OCI-LY7 (cell line): Measurements from ENCODE around the gene SHROOM2. TPM values are rescaled to one million over a fixed set of nuclear protein-coding genes. Genes with fewer than 3 reads are reported as not detected.

ENCODE experiments used
- BruUV-seq: library from RNA; stranded (reverse); fragments of 400-500 nt; replicated peaks from 2 replicates; lab custom pipeline; 2021; lab: Mats Ljungman, UMichigan
- CTCF ChIA-PET: fragments of 300-600 bp; sonication (Branson Sonifier 250); formaldehyde crosslinking; loops from one replicate; lab custom pipeline; 2022; ENCODE audit warnings: antibody characterized with exemption; ENCODE audit not compliant: unreplicated experiment; lab: Charles Lee
- POLR2A ChIA-PET: fragments of 300-600 bp; sonication (Branson Sonifier 250); formaldehyde crosslinking; loops from one replicate; lab custom pipeline; 2022; ENCODE audit warnings: antibody characterized with exemption; lab: Charles Lee
- DNase-seq: peaks from one replicate; pipeline ENCODE4 v3.0.0-alpha.2; 2015; ENCODE audit warnings: low spot score
- H2AFZ ChIP-seq: fragments of 200-600 bp; sonication (generic), shearing (Covaris generic); 2 replicates; pipeline ENCODE4 v1.6.1; 2014; ENCODE audit warnings: mild to moderate bottlenecking, antibody characterized with exemption, low read length, moderate library complexity
- H3K27ac ChIP-seq: fragments of 200-600 bp; sonication (generic); 2 replicates; pipeline ENCODE4 v1.5.1; 2014; ENCODE audit warnings: mixed run types, low read depth, mild to moderate bottlenecking, moderate library complexity, low read length, inconsistent platforms; ENCODE audit not compliant: poor library complexity, severe bottlenecking
- H3K36me3 ChIP-seq: fragments of 200-600 bp; sonication (generic); 2 replicates; pipeline ENCODE4 v1.6.1; 2014; ENCODE audit warnings: mild to moderate bottlenecking, antibody characterized with exemption, low read length, moderate library complexity, mixed read lengths; ENCODE audit not compliant: insufficient read depth
- H3K4me1 ChIP-seq: fragments of 200-600 bp; sonication (generic); 2 replicates; pipeline ENCODE4 v1.5.1; 2014; ENCODE audit warnings: mild to moderate bottlenecking, low read length; ENCODE audit not compliant: insufficient read depth, poor library complexity, severe bottlenecking
- H3K4me2 ChIP-seq: fragments of 200-600 bp; sonication (generic); 2 replicates; pipeline ENCODE4 v1.6.1; 2014; ENCODE audit warnings: mild to moderate bottlenecking, low read length
- H3K4me3 ChIP-seq: fragments of 200-600 bp; sonication (generic); 2 replicates; pipeline ENCODE4 v1.5.1; 2014; ENCODE audit warnings: mild to moderate bottlenecking, low read depth, low read length; ENCODE audit not compliant: poor library complexity, severe bottlenecking
- H3K79me2 ChIP-seq: fragments of 200-600 bp; sonication (generic); 2 replicates; pipeline ENCODE4 v1.6.1; 2016; ENCODE audit warnings: low read depth, mild to moderate bottlenecking, low read length, moderate library complexity, mixed read lengths; ENCODE audit not compliant: insufficient read depth
- H3K9me2 ChIP-seq: fragments of 200-600 bp; sonication (generic); 2 replicates; pipeline ENCODE4 v1.6.1; 2016; ENCODE audit warnings: mild to moderate bottlenecking, low read length, mixed read lengths; ENCODE audit not compliant: insufficient read depth
- H3K9me3 ChIP-seq: fragments of 200-600 bp; sonication (generic); 2 replicates; pipeline ENCODE4 v1.6.1; 2014; ENCODE audit warnings: mild to moderate bottlenecking, mixed run types, low read length, mixed read lengths
- H4K20me1 ChIP-seq: fragments of 200-600 bp; sonication (generic); 2 replicates; pipeline ENCODE4 v1.6.1; 2014; ENCODE audit warnings: mild to moderate bottlenecking, antibody characterized with exemption, low read length, moderate library complexity, mixed read lengths; ENCODE audit not compliant: insufficient read depth
- CTCF ChIP-seq: fragments of 200-600 bp; sonication (generic); conservative IDR thresholded peaks from 2 replicates; pipeline ENCODE4 v1.5.1; 2014; ENCODE audit warnings: mild to moderate bottlenecking, antibody characterized with exemption, low read length, moderate library complexity, mixed read lengths
- EZH2phosphoT487 ChIP-seq: fragments of 200-600 bp; sonication (generic); IDR thresholded peaks from 2 replicates; pipeline ENCODE4 v1.6.1; 2018; ENCODE audit warnings: low read depth, borderline replicate concordance, mild to moderate bottlenecking, mixed run types, antibody characterized with exemption, low read length, moderate library complexity, mixed read lengths
- intact Hi-C: fragments of 100-400 bp; cut with micrococcal nuclease; formaldehyde crosslinking; loops from one replicate; pipeline ENCODE4 v1.10.0; 2022; ENCODE audit not compliant: unreplicated experiment
- total RNA-seq, 2 experiments: library from RNA; depleted of rRNA in 1 of 2; stranded (reverse); fragments of >200 nt in 1 of 2; shearing (Covaris generic) in 1 of 2; gene quantifications; 2 replicates each; pipeline ENCODE4 v1.2.3, GENCODE V29; 2014 to 2022

SHROOM2 gene
- total RNA-seq, 2 experiments from 2014 or later = not detected

GRCh38 chrX:9966775-9967408 lies 180.7 kb downstream of the SHROOM2 start, which contains the start of gene CLDN34:
Gene CLDN34, plus strand, starts transcription at chrX:9967358. Its CDS starts 0 bp downstream, at chrX:9967358.
- no peak within 1 kb of the TSS for H2AFZ ChIP-seq
- no peak for DNase-seq
- BruUV-seq = no TSS peak
- H3K36me3 ChIP-seq = no peaks in the 10 kb centered on the region
- no peaks in the 10 kb centered on the region for H4K20me1 ChIP-seq
- POLR2A ChIA-PET = no interaction called here
- no peak within 1 kb of the TSS for H3K4me3 ChIP-seq
- no peaks in the 10 kb centered on the region for H3K9me2 ChIP-seq
- H3K4me2 ChIP-seq = no peak within 1 kb of the TSS
- intact Hi-C loops = no loop called here
- no peak for TF ChIP-seq CTCF
- no peak for TF ChIP-seq EZH2phosphoT487
- no peaks in the 10 kb centered on the region for H3K4me1 ChIP-seq
- no peak within 1 kb of the TSS for H3K27ac ChIP-seq
- no peaks in the 10 kb centered on the region for H3K9me3 ChIP-seq
- CTCF ChIA-PET = no interaction called here
- H3K79me2 ChIP-seq = no peaks in the 10 kb centered on the region

GRCh38 chrX:9977635-9978034 lies 191.4 kb downstream of the SHROOM2 start:
- Histone ChIP-seq H3K36me3 (no peaks in the 10 kb centered on the region), H3K4me3 (no peak overlapping the region), H3K27ac (no peak overlapping the region), H4K20me1 (no peaks in the 10 kb centered on the region), H3K4me1 (peaks cover 11% of the 10 kb centered on the region), H3K4me2 (no peak overlapping the region), H3K9me3 (no peaks in the 10 kb centered on the region), H2AFZ (no peak overlapping the region), H3K79me2 (no peaks in the 10 kb centered on the region), H3K9me2 (no peaks in the 10 kb centered on the region)
- BruUV-seq = no TSS peak
- TF ChIP-seq CTCF (no peak), EZH2phosphoT487 (no peak)
- intact Hi-C loops = no loop called here
- ChIA-PET POLR2A (no interaction called here), CTCF (no interaction called here)
- DNase-seq = no peak

DNA sequence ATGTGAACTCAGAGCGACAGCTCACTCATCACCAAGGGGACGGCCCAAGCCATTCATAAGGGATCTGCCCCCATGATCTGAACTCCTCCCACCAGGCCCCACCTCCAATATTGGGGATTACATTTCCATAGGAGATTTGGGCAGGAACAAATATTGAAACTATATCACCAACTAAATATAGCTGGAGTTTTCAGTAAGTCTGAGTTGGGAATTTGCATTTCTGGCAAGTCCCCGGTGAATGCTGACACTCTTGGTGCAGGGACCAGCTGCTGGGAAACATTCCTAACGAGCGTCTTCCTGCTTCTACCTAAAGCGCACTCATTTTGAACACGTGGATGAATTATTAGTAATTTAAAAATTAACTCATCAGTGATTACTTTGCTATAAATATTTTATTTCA lies 194.2 kb downstream of the SHROOM2 start:
- H3K27ac ChIP-seq = no peak overlapping the region
- intact Hi-C loops = no loop called here
- no peaks in the 10 kb centered on the region for H3K9me3 ChIP-seq
- no peak overlapping the region for H3K4me2 ChIP-seq
- no peaks in the 10 kb centered on the region for H3K79me2 ChIP-seq
- no peak overlapping the region for H3K4me3 ChIP-seq
- no peak overlapping the region for H2AFZ ChIP-seq
- H3K36me3 ChIP-seq = no peaks in the 10 kb centered on the region
- ChIA-PET POLR2A (no interaction called here), CTCF (no interaction called here)
- no peak for DNase-seq
- H4K20me1 ChIP-seq = no peaks in the 10 kb centered on the region
- no TSS peak for BruUV-seq
- TF ChIP-seq CTCF (no peak), EZH2phosphoT487 (no peak)
- no peaks in the 10 kb centered on the region for H3K9me2 ChIP-seq
- H3K4me1 ChIP-seq = peaks cover 11% of the 10 kb centered on the region
